ENCODE measurements around the gene IQCK.

The IQCK gene

DNA sequence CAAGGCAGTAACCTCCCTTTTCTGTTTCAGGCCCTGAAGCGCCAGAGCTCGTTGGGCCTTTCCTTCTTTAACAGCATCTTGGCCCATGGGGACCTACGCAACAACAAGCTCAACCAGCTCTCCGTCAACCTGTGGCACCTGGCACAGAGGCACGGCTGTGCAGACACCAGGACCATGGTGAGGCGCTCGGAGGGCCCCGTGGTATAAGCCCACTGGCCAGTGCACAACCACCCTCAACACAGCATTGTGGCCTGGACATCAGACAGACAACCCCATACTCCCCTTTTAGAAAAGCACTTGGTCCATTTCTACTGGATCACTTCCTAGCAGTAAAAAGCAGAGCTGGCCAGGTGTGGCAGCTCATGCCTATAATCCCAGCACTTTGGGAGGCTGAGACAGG, 18.6 kb upstream of the IQCK start:
- TF ChIP-seq CTCF (conservative IDR thresholded peaks at IDR 0.05; ENCODE audit: low read depth, low read length) = no peak
- no peak overlapping the region for H3K4me3 ChIP-seq (ENCODE audit: low read length)

DNA sequence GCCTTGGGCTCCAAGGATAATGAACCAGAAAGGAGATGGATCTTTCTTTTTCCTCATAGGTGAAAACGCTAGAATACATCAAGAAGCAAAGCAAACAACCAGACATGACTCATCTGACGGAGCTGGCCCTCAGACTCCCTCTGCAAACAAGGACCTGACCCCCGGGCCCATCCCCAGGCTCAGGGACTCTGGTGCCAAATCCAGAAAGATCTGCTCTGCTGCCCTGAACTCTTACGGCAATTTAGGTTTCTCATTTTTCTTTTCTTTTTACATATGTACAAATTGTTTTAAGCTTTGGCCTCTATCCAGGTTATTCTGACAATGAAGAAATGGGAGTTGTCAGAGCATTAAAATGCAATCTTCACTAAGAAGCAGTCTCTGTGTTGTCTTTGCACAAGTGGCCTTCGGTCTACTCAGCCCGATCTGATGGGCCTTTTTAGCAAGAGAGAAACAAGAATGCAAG, 17.7 kb upstream of the IQCK start:
- no peak for DNase-seq (ENCODE audit: low read depth)
- no peak for TF ChIP-seq CTCF (conservative IDR thresholded peaks at IDR 0.05; ENCODE audit: low read depth, low read length)
- no peak overlapping the region for H3K4me3 ChIP-seq (ENCODE audit: low read length)

More for the DNA sequence above, 18.6 kb upstream of the IQCK start:
- DNase-seq (ENCODE audit: low read depth) = no peak

DNA sequence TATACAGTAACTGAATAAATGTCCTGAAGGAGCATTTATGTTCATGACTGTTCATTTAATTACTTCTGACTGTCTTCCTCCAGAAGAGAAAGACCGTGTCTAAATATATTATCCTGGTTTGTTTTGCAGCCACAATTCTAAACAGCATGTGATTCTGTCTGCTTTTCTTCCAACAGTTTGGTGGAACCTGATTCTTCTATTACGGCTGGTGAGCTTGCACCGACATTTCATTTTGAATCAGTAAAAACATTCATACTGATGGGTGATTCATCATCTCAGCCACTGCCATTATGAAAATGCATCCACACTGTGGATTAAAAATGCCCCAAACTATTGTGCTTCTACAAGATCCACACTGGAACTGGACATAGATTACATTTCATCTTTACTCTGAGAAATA, 17.0 kb upstream of the IQCK start:
- no peak overlapping the region for H3K4me3 ChIP-seq (ENCODE audit: low read length)
- TF ChIP-seq CTCF (conservative IDR thresholded peaks at IDR 0.05; ENCODE audit: low read depth, low read length) = no peak
- DNase-seq (ENCODE audit: low read depth) = no peak

GRCh38 chr16:19703172-19703889, 14.7 kb upstream of the IQCK start:
- H3K4me3 ChIP-seq (ENCODE audit: low read length) = no peak overlapping the region
- TF ChIP-seq CTCF (conservative IDR thresholded peaks at IDR 0.05; ENCODE audit: low read depth, low read length) = no peak
- no peak for DNase-seq (ENCODE audit: low read depth)

DNA sequence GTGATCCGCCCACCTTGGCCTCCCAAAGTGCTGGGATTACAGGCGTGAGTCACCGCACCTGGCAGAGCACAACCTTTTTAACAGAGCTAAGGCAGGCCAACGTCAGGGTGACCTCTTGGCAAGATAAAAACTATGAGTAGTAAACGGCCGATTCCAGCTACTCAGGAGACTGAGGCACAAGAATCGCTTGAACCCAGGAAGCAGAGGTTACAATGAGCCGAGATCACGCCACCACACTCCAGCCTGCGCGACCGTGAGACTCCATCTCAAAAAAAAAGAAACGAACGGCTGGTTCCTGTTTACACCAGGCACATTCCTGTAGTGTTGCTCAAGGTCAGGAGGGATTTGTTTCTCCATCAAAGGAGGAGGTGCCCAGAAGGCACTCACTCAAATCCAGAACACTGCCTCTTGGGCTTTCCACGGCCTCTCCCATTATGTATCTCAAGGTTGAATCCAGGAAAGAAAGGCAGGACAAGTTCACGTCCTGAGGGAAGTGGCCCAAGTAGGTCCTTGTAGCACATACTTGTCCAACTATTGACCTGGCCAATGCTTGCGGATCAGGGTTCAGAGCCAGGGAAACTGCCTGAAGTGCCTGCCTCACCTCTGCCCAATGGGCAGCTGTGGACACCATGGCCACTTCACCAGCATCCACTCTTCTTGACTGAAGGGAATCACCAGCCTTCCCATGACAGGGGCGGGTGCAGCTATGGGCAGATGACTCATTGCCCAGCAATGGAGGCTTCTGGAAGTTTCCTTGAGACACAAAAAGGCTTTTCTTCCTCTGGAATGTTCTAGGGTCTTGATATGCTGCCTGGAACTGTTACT, 13.5 kb upstream of the IQCK start:
- TF ChIP-seq CTCF (conservative IDR thresholded peaks at IDR 0.05; ENCODE audit: low read depth, low read length) = no peak
- no peak overlapping the region for H3K4me3 ChIP-seq (ENCODE audit: low read length)
- no peak for DNase-seq (ENCODE audit: low read depth)

DNA sequence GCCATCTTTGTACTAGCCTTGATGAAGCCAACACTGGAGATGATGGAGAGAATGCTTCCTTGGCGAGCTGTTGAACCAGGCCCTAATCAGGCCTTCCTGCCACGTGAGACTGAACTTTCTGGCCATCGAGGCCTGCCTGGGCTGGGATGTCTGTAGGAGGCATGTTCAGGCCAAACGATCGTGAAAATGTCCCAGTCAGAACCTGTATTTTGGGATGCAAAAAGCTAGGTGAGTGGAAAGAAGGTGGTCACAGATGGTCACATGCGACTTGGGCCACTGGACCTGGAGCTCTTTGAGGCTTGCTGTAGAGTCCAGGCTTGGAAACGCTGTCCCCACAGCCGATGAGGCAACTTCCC, 12.9 kb upstream of the IQCK start:
- TF ChIP-seq CTCF (conservative IDR thresholded peaks at IDR 0.05; ENCODE audit: low read depth, low read length) = no peak
- H3K4me3 ChIP-seq (ENCODE audit: low read length) = no peak overlapping the region
- DNase-seq (ENCODE audit: low read depth) = no peak

DNA sequence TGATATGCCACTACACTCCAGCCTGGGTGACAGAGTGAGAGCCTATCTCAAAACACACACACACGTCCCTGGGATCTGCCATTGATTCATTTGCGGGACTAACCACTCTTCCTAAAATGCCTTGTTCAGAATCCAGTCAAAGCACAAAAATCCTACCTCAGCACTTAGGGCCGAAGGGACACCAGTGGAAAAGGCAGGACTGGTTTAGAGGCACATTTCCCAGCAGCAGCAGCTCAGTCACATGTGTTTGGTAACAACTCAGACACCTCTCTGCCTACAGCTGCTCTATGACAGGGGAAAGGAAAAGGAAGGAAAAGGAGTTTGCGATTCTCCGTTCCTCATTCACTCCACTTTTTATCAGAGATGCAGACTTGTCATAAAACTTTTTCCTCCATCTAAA, 12.2 kb upstream of the IQCK start:
- no peak for TF ChIP-seq CTCF (conservative IDR thresholded peaks at IDR 0.05; ENCODE audit: low read depth, low read length)
- no peak overlapping the region for H3K4me3 ChIP-seq (ENCODE audit: low read length)
- no peak for DNase-seq (ENCODE audit: low read depth)

Measured in retinal pigment epithelial cell (primary cell).